Stimulated activated CD4-positive, alpha-beta T cell treated with anti-CD3 and anti-CD28 coated beads, Interleukin-1b, Interleukin-23, amount 100 ng/mL, for 48 hours (primary cell): ENCODE measurements around the gene CELF4.

Experiments used
- DNase-seq: peaks from one replicate; pipeline ENCODE4 v3.0.0-alpha.2; 2020

CELF4 gene

GRCh38 chr18:37249171-37249886, 316.3 kb downstream of the CELF4 start:
- no peak for DNase-seq

- DNase-seq: no peak
These were observed 317.3 kb downstream of the CELF4 start for GRCh38 chr18:37248281-37248680.

- no peak for DNase-seq
These were observed 318.0 kb downstream of the CELF4 start for GRCh38 chr18:37247497-37248161.

- no peak for DNase-seq
These were observed 318.7 kb downstream of the CELF4 start for GRCh38 chr18:37246779-37247340.

- DNase-seq: no peak
These were observed 321.0 kb downstream of the CELF4 start for GRCh38 chr18:37244618-37245017.

- DNase-seq: no peak
These were observed 321.9 kb downstream of the CELF4 start for GRCh38 chr18:37243741-37244140.

GRCh38 chr18:37242826-37243560, 322.6 kb downstream of the CELF4 start:
- no peak for DNase-seq

- no peak for DNase-seq
These were observed 323.5 kb downstream of the CELF4 start for GRCh38 chr18:37242091-37242490.

GRCh38 chr18:37238282-37239108, 327.1 kb downstream of the CELF4 start:
- DNase-seq: no peak

- no peak for DNase-seq
These were observed 330.0 kb downstream of the CELF4 start for GRCh38 chr18:37235583-37235982.

- DNase-seq: no peak
These were observed 334.3 kb downstream of the CELF4 start for GRCh38 chr18:37231251-37231650.

GRCh38 chr18:37230768-37231167, 334.8 kb downstream of the CELF4 start:
- DNase-seq: no peak

GRCh38 chr18:37225279-37225678, 340.3 kb downstream of the CELF4 start:
- DNase-seq: no peak

GRCh38 chr18:37222999-37223378, 342.6 kb downstream of the CELF4 start:
- DNase-seq: no peak

- no peak for DNase-seq
These were observed 343.1 kb downstream of the CELF4 start for GRCh38 chr18:37222354-37222998.

GRCh38 chr18:37219257-37219656, 346.3 kb downstream of the CELF4 start:
- DNase-seq: no peak

GRCh38 chr18:37218022-37218590, 347.5 kb downstream of the CELF4 start:
- no peak for DNase-seq

- no peak for DNase-seq
These were observed 354.8 kb downstream of the CELF4 start for GRCh38 chr18:37210781-37211180.

GRCh38 chr18:37207343-37207742, 358.3 kb downstream of the CELF4 start:
- DNase-seq: no peak

GRCh38 chr18:37199741-37200140, 365.9 kb downstream of the CELF4 start:
- no peak for DNase-seq
